Measurements from ENCODE around the gene CBX3.

CBX3 gene

DNA sequence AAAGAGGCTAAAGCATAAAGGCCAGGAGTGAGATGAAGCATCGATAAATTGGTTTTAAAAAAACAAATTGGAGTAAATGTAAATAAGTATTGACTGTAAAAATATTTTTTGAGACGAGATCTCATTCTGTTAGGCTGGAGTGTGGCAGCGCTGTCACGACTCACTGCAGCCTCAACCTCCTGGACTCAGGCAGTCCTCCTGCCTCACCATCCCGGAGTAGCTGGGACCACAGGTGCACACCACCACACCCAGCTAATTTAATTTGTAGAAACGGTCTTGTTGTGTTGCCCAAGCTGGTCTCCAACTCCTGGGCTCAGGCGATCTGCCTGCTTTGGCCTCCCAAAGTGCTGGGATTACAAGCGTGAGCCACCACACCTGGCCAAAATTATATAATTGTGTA, 18.8 kb upstream of the CBX3 start:
- no peak for TF ChIP-seq PPARA (CRISPR knock-in tag; IDR thresholded peaks at IDR 0.05; ENCODE audit: borderline replicate concordance)
- no peak for TF ChIP-seq RARB (CRISPR knock-in tag; IDR thresholded peaks at IDR 0.05)
- TF ChIP-seq GLIS3 (CRISPR knock-in tag; IDR thresholded peaks at IDR 0.05): no peak
- TF ChIP-seq, protein P1, sequence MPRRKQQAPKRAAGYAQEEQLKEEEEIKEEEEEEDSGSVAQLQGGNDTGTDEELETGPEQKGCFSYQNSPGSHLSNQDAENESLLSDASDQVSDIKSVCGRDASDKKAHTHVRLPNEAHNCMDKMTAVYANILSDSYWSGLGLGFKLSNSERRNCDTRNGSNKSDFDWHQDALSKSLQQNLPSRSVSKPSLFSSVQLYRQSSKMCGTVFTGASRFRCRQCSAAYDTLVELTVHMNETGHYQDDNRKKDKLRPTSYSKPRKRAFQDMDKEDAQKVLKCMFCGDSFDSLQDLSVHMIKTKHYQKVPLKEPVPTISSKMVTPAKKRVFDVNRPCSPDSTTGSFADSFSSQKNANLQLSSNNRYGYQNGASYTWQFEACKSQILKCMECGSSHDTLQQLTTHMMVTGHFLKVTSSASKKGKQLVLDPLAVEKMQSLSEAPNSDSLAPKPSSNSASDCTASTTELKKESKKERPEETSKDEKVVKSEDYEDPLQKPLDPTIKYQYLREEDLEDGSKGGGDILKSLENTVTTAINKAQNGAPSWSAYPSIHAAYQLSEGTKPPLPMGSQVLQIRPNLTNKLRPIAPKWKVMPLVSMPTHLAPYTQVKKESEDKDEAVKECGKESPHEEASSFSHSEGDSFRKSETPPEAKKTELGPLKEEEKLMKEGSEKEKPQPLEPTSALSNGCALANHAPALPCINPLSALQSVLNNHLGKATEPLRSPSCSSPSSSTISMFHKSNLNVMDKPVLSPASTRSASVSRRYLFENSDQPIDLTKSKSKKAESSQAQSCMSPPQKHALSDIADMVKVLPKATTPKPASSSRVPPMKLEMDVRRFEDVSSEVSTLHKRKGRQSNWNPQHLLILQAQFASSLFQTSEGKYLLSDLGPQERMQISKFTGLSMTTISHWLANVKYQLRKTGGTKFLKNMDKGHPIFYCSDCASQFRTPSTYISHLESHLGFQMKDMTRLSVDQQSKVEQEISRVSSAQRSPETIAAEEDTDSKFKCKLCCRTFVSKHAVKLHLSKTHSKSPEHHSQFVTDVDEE (CRISPR knock-in tag; IDR thresholded peaks at IDR 0.05): no peak
- TF ChIP-seq ZC3H10 (CRISPR knock-in tag; IDR thresholded peaks at IDR 0.05): no peak
- TF ChIP-seq TCF4 (CRISPR knock-in tag; IDR thresholded peaks at IDR 0.05; ENCODE audit: borderline replicate concordance): no peak
- TF ChIP-seq OSR1 (CRISPR knock-in tag; IDR thresholded peaks at IDR 0.05): no peak
- no peak for TF ChIP-seq ARNTL (CRISPR knock-in tag; IDR thresholded peaks at IDR 0.05; ENCODE audit: borderline replicate concordance, low read depth)
- no peak for TF ChIP-seq ESRRG (CRISPR knock-in tag; IDR thresholded peaks at IDR 0.05)
- no peak for TF ChIP-seq CSRNP3 (CRISPR knock-in tag; IDR thresholded peaks at IDR 0.05)
- TF ChIP-seq PATZ1 (CRISPR knock-in tag; IDR thresholded peaks at IDR 0.05; ENCODE audit: borderline replicate concordance): no peak
- peak; percentile 4 for ATAC-seq

DNA sequence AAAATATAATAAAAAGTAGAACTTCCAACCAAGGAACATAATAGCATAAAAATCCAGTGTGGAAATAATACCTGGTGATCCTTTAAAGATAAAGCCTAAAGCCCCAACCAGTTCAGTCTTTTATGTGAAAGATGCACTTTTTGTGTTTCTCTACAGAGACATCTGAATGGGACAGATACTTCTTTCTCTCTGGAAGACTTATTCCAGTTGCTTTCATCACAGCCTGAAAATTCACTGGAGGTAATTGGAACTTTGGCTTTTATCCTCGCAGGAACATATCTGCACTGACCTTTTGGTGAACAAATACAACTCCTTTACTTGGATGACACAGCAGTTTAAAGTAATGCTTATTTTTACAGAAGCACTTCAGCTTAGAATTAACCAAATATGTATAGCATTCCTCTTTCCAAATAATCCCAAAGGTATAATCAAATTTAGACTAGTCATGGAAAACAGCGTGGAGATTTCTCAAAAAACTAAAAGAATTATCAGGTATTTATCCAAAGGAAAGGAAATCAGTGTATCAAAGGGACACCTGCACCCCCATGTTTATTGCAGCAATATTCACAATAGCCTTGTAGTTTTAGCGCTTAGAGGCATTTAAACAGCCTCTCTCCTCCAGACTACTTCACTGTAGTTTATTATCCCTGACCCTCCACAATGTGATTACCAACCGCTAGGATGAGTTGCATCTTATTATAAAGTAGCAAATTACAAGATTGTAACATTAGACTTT, 17.8 kb upstream of the CBX3 start:
- TF ChIP-seq PATZ1 (CRISPR knock-in tag; IDR thresholded peaks at IDR 0.05; ENCODE audit: borderline replicate concordance) (peak; percentile 23; the same call in 1 of the 2 replicates), TOX (CRISPR knock-in tag; IDR thresholded peaks at IDR 0.05; ENCODE audit: borderline replicate concordance) (0 out of 2 replicates have a peak, but pooled peaks have one; percentile 13), POU6F1 (CRISPR knock-in tag; IDR thresholded peaks at IDR 0.05; ENCODE audit: borderline replicate concordance, low read depth) (peak; percentile 28; the same call in 1 of the 2 replicates), ARNTL (CRISPR knock-in tag; IDR thresholded peaks at IDR 0.05; ENCODE audit: borderline replicate concordance, low read depth) (0 out of 2 replicates have a peak, but pooled peaks have one; percentile 0), ZFP30 (CRISPR knock-in tag; IDR thresholded peaks at IDR 0.05) (no peak)
- ATAC-seq: peak; percentile 1; the same call in 1 of the 3 replicates

DNA sequence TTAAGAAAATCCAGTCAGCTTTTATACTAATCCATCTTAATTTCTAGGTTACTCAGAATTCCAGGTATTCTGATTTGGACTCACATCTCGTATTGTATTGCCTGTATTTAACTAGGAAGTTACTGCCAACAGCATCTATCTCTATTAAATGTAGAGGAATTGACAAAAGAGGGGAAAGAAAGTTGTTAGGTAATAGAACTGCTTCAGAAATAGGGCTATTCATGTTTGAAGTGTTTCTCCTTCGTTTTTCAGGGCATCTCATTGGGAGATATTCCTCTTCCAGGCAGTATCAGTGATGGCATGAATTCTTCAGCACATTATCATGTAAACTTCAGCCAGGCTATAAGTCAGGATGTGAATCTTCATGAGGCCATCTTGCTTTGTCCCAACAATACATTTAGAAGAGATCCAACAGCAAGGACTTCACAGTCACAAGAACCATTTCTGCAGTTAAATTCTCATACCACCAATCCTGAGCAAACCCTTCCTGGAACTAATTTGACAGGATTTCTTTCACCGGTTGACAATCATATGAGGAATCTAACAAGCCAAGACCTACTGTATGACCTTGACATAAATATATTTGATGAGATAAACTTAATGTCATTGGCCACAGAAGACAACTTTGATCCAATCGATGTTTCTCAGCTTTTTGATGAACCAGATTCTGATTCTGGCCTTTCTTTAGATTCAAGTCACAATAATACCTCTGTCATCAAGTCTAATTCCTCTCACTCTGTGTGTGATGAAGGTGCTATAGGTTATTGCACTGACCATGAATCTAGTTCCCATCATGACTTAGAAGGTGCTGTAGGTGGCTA, 17.1 kb upstream of the CBX3 start:
- peak; percentile 0; the same call in 2 of the 3 replicates for ATAC-seq
- TF ChIP-seq CREB5 (CRISPR knock-in tag; IDR thresholded peaks at IDR 0.05; ENCODE audit: low read depth) (0 out of 2 replicates have a peak, but pooled peaks have one; percentile 40), GLIS3 (CRISPR knock-in tag; IDR thresholded peaks at IDR 0.05) (0 out of 2 replicates have a peak, but pooled peaks have one; percentile 42), ZC3H10 (CRISPR knock-in tag; IDR thresholded peaks at IDR 0.05) (0 out of 2 replicates have a peak, but pooled peaks have one; percentile 46)

Measured in SK-N-SH treated with all-trans-retinoic acid at 6 μM for 48 hours (cell line).